ENCODE measurements around the gene ZNF622. TPM values are rescaled to one million over a fixed set of nuclear protein-coding genes. Genes with fewer than 3 reads are reported as not detected.

ZNF622 gene
- total and polyA plus RNA-seq, 2 of the 13 experiments (the other 11 are each of a cell fraction or from before 2014, with no cell fraction given): 12.1 to 44.7 TPM

DNA sequence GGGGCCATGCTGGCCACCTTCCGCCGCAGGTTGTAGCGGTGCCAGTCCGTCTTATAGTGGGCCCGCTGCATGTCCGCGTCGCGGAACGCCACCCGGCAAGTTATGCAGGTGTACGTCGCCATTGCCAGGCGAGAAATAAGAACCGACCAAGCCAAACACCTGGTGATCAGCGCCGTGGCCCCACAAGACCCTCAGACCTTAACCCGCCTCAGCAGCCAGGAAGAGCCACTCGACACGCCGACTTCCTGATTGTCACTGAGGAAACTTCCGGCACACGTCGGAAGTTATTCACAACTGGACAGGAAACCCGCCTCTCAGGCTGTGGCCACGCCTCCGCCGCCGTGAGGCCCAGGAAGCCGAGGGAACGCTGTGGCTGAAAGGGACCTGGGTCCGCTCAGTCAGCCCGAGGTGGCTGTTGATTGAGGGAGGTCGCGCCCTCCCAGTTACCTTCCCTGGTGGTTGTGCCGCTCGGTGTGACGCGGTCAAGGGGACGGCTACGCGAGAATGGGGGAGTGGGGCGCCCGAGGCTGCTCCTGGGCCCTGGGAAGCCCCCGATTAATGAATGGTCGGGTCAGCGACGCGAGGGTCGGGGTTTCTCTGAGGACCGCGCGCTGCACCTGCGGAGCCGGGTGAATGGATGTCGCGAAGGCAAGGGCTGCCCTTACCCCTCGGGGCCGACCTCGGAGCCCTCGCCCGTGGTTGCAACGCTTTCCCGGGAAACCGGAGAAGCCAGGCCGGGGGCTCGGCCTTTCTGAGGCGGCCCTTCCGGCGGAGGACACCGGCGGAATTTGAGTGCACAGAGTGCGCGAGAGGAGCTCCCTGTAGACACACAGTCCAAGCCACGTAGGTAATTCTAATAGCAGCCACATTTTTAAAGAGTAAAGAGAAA lies at the start of gene ZNF622 (continued):
- TF ChIP-seq, protein P1, sequence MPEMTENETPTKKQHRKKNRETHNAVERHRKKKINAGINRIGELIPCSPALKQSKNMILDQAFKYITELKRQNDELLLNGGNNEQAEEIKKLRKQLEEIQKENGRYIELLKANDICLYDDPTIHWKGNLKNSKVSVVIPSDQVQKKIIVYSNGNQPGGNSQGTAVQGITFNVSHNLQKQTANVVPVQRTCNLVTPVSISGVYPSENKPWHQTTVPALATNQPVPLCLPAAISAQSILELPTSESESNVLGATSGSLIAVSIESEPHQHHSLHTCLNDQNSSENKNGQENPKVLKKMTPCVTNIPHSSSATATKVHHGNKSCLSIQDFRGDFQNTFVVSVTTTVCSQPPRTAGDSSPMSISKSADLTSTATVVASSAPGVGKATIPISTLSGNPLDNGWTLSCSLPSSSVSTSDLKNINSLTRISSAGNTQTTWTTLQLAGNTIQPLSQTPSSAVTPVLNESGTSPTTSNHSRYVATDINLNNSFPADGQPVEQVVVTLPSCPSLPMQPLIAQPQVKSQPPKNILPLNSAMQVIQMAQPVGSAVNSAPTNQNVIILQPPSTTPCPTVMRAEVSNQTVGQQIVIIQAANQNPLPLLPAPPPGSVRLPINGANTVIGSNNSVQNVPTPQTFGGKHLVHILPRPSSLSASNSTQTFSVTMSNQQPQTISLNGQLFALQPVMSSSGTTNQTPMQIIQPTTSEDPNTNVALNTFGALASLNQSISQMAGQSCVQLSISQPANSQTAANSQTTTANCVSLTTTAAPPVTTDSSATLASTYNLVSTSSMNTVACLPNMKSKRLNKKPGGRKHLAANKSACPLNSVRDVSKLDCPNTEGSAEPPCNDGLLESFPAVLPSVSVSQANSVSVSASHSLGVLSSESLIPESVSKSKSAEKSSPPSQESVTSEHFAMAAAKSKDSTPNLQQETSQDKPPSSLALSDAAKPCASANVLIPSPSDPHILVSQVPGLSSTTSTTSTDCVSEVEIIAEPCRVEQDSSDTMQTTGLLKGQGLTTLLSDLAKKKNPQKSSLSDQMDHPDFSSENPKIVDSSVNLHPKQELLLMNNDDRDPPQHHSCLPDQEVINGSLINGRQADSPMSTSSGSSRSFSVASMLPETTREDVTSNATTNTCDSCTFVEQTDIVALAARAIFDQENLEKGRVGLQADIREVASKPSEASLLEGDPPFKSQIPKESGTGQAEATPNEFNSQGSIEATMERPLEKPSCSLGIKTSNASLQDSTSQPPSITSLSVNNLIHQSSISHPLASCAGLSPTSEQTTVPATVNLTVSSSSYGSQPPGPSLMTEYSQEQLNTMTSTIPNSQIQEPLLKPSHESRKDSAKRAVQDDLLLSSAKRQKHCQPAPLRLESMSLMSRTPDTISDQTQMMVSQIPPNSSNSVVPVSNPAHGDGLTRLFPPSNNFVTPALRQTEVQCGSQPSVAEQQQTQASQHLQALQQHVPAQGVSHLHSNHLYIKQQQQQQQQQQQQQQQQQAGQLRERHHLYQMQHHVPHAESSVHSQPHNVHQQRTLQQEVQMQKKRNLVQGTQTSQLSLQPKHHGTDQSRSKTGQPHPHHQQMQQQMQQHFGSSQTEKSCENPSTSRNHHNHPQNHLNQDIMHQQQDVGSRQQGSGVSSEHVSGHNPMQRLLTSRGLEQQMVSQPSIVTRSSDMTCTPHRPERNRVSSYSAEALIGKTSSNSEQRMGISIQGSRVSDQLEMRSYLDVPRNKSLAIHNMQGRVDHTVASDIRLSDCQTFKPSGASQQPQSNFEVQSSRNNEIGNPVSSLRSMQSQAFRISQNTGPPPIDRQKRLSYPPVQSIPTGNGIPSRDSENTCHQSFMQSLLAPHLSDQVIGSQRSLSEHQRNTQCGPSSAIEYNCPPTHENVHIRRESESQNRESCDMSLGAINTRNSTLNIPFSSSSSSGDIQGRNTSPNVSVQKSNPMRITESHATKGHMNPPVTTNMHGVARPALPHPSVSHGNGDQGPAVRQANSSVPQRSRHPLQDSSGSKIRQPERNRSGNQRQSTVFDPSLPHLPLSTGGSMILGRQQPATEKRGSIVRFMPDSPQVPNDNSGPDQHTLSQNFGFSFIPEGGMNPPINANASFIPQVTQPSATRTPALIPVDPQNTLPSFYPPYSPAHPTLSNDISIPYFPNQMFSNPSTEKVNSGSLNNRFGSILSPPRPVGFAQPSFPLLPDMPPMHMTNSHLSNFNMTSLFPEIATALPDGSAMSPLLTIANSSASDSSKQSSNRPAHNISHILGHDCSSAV (CRISPR knock-in tag; IDR thresholded peaks at IDR 0.05; ENCODE audit: borderline replicate concordance): no peak
- TF ChIP-seq ZNF589 (CRISPR knock-in tag; conservative IDR thresholded peaks at IDR 0.05): 0 out of 2 replicates have a peak, but pooled peaks have one; percentile 68
- TF ChIP-seq ZFP36L1 (CRISPR knock-in tag; IDR thresholded peaks at IDR 0.05): no peak
- TF ChIP-seq, protein P2, sequence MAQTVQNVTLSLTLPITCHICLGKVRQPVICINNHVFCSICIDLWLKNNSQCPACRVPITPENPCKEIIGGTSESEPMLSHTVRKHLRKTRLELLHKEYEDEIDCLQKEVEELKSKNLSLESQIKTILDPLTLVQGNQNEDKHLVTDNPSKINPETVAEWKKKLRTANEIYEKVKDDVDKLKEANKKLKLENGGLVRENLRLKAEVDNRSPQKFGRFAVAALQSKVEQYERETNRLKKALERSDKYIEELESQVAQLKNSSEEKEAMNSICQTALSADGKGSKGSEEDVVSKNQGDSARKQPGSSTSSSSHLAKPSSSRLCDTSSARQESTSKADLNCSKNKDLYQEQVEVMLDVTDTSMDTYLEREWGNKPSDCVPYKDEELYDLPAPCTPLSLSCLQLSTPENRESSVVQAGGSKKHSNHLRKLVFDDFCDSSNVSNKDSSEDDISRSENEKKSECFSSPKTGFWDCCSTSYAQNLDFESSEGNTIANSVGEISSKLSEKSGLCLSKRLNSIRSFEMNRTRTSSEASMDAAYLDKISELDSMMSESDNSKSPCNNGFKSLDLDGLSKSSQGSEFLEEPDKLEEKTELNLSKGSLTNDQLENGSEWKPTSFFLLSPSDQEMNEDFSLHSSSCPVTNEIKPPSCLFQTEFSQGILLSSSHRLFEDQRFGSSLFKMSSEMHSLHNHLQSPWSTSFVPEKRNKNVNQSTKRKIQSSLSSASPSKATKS (CRISPR knock-in tag; IDR thresholded peaks at IDR 0.05): no peak
- TF ChIP-seq ZNF652 (CRISPR knock-in tag; IDR thresholded peaks at IDR 0.05; ENCODE audit: borderline replicate concordance, low read depth): no peak
- TF ChIP-seq, protein P3, sequence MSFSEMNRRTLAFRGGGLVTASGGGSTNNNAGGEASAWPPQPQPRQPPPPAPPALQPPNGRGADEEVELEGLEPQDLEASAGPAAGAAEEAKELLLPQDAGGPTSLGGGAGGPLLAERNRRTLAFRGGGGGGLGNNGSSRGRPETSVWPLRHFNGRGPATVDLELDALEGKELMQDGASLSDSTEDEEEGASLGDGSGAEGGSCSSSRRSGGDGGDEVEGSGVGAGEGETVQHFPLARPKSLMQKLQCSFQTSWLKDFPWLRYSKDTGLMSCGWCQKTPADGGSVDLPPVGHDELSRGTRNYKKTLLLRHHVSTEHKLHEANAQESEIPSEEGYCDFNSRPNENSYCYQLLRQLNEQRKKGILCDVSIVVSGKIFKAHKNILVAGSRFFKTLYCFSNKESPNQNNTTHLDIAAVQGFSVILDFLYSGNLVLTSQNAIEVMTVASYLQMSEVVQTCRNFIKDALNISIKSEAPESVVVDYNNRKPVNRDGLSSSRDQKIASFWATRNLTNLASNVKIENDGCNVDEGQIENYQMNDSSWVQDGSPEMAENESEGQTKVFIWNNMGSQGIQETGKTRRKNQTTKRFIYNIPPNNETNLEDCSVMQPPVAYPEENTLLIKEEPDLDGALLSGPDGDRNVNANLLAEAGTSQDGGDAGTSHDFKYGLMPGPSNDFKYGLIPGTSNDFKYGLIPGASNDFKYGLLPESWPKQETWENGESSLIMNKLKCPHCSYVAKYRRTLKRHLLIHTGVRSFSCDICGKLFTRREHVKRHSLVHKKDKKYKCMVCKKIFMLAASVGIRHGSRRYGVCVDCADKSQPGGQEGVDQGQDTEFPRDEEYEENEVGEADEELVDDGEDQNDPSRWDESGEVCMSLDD (CRISPR knock-in tag; IDR thresholded peaks at IDR 0.05; ENCODE audit: borderline replicate concordance): no peak
- no peak for TF ChIP-seq ZNF549 (CRISPR knock-in tag; IDR thresholded peaks at IDR 0.05)
- peak; percentile 35 for TF ChIP-seq TBL1XR1 (IDR thresholded peaks at IDR 0.05; ENCODE audit: borderline replicate concordance, low read length, partially characterized antibody)
- no peak; the same call in 1 of the 2 replicates for TF ChIP-seq RAD21 (CRISPR knock-in tag; IDR thresholded peaks at IDR 0.05)
- TF ChIP-seq, protein P4, sequence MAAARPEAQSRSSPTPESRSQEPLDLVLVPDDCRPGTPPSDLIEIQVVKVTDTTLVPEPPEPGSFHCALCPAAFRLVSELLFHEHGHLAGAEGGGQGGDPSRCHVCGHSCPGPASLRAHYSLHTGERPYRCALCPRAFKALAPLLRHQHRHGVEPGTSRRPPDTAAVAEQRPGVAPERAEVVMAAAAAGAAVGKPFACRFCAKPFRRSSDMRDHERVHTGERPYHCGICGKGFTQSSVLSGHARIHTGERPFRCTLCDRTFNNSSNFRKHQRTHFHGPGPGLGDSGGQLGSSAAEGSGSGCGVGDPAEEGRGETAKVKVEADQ (CRISPR knock-in tag; IDR thresholded peaks at IDR 0.05; ENCODE audit: borderline replicate concordance): 0 out of 2 replicates have a peak, but pooled peaks have one; percentile 31
- peak; percentile 12; the same call in 1 of the 2 replicates for TF ChIP-seq GATAD2A (CRISPR knock-in tag; IDR thresholded peaks at IDR 0.05)

Measured in HepG2 (cell line).